Non-pigmented ciliary epithelial cell (primary cell): Measurements from ENCODE around the gene CGNL1.
A peak's percentile ranks its signal among the peaks of the same experiment; 100 is the strongest.

Experiments used
- DNase-seq: peaks from one replicate; pipeline ENCODE4 v3.0.0-alpha.2; 2010; ENCODE audit warnings: low read depth

Gene CGNL1

GRCh38 chr15:57424628-57425405 is 48.5 kb downstream of the CGNL1 start:
- DNase-seq = no peak

GRCh38 chr15:57425842-57426241 is 49.5 kb downstream of the CGNL1 start:
- no peak for DNase-seq

GRCh38 chr15:57427367-57427821 is 51.1 kb downstream of the CGNL1 start:
- DNase-seq = no peak

DNA sequence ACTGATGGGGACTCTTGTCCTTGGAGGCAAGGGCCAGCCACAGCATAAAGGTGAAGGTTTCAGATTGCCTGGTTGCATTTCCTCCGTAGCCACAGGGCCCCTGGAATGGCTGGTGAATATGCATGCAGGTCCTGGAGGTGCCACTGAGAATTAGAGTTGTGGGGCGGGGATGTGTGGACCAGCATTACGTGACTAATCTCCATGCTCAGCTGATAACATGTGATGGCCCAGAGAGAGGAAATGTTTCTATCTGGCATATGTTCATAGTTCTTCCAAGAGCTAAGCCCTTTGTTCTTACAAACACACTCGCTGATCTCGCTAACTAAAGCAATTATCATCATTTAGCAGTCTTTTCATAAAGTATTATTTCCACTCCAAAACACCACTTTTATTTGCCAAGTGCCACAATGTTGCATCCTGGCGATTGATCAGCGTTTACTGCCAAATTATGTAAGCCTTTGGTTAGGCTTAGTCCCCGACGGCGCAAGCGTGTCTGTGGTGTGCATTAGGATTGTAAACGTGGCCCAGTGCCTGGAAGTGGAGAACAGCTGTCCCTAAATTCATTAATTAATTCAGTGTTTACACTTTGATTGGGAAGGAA is 55.9 kb downstream of the CGNL1 start:
- no peak for DNase-seq

DNA sequence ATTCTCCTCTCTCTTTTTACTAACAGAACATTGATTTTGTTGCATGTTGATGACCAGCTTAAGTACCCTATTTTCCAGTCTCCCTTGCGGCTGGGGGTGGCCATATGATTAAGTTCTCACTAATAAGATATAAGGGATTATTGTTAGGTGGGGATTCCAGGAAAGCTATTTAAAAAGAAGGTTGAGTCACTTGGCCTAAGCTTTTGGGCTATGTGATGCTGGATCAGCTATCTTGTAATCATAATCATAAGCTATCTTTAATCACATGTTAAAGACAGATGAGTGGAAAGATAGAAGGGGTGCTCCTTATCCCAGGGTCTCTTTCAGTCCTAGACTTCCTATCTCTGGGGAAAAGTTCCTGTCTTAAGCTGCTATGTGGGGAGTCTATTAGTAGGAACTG is 59.9 kb downstream of the CGNL1 start:
- DNase-seq = no peak

DNA sequence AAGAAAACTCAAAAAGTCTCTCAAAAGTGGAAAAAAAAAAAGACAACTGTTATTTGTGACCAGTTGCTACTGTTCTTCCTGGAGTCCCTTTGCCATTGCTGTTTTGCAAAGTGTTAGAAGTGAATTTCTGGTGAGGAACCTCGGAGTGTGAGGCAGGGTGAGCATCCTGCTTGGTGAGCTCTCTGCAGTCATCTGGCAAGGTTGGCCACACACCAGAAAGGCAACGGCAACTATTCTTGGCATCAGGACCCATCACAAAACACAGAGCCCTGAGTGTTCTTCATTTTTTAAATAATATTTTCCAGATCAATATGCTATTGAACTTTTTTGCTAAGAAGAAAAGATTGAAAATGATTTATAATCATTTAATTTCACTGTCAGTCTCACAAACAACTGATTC is 60.7 kb downstream of the CGNL1 start:
- DNase-seq = no peak

- DNase-seq = no peak
Observed at GRCh38 chr15:57437564-57437963, 61.3 kb downstream of the CGNL1 start.

- DNase-seq = no peak
Observed at GRCh38 chr15:57438166-57438565, 61.9 kb downstream of the CGNL1 start.

DNA sequence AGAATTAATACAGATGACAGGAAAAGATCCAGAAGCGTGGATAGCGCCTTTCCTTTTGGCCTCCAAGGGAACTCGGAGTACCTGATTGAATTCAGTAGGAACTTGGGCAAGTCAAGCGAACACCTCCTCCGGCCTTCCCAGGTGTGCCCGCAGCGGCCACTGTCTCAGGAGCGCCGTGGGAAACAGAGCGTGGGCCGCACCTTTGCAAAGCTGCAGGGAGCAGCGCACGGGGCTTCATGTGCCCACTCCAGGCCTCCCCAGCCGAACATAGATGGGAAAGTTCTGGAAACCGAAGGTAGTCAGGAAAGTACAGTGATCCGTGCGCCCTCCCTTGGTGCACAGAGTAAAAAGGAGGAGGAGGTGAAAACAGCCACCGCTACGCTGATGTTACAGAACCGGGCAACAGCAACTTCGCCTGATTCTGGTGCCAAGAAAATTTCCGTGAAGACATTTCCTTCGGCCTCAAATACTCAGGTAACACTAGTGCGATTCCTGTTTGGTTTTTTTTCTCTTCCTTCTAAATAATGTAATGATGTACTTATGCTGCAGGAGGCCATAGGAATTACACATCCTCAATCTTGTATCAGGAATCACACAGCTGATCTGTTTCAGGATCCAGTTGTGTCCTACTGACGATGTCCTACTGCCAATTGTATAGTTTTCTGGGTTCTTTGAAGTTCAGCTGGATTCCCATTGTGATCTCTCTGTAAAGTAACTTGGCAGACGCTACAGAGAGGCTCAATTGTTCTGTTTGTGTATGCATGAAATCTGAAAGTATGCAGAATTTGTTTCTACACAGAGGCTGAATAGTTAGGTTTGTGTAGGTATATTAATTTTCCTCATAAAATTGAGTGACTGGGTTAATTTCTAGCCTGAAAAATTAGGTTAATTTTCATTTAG is 63.1 kb downstream of the CGNL1 start:
- DNase-seq = no peak

GRCh38 chr15:57440167-57440566 is 63.9 kb downstream of the CGNL1 start:
- DNase-seq = no peak

- peak; percentile 86 for DNase-seq
Observed at GRCh38 chr15:57440799-57441198, 64.5 kb downstream of the CGNL1 start.

DNA sequence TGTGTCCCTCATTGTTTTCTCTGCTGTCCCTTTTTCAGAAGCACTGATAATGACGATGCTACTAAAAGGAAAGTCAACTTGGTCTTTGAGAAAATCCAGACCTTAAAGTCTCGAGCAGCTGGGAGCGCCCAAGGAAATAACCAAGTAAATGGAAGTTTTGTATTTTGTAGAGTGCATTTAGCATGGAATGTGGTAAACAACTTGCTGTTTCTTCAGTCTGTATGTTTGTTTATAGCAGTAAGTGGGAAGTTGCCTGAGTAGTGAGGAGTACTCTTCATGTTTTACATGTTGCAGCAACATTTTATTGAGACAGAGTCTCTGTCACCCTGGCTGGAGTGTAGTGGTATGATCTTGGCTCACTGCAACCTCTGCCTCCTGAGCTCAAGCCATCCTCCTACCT is 66.0 kb downstream of the CGNL1 start:
- DNase-seq = no peak

- no peak for DNase-seq
Observed at GRCh38 chr15:57443486-57443885, 67.2 kb downstream of the CGNL1 start.

- DNase-seq = no peak
Observed at GRCh38 chr15:57444877-57445513, 68.7 kb downstream of the CGNL1 start.

DNA sequence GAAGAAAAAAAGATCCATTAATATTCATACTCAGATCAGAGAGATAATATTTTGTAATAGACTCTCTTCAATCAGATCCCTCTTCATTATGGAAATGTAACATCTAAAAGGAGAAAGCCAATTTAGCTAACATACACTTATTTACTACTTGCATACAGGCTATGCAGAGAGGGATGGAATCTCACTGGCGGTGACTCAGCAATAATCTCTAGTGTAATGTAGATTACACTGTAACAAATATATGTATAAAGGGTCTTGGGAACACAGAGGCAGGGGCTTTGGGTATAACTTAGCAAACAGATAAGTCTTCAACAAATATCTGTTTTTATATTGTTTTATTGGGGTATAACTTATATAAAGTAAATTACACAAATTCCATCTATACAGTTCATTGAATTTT is 69.6 kb downstream of the CGNL1 start:
- no peak for DNase-seq

GRCh38 chr15:57446393-57446792 is 70.1 kb downstream of the CGNL1 start:
- DNase-seq = no peak

GRCh38 chr15:57451555-57451954 is 75.2 kb downstream of the CGNL1 start:
- no peak for DNase-seq

DNA sequence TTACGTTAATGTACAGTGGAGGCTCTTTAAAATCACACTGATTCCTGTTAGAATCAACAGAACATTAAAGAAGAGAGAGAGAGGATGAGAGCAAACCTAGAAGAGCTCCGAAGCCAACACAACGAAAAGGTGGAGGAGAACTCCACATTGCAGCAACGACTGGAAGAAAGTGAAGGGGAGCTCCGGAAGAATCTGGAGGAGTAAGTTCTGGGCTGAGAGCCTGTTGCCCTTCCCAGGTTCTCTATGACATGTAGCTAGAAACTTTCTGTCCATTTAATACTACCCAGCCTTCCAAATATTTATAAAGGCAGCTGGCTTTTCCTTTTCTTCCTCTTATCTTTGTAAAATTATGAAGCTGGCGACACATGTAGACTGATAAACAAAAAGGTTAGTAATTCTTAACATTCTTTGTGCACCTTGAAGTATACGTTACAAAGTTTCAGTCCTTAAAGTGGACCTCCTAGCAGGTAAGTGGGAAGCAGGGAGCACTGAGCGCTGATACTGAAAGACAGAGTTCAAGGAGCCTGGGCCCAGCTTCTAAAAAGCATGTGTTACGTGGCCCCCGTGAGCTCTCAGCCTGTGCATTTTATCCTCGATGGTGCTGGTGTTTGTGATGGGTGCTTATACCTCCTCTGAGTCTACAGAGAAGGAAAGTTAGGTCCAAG is 75.9 kb downstream of the CGNL1 start:
- DNase-seq = no peak

- DNase-seq = no peak
Observed at GRCh38 chr15:57455929-57456328, 79.6 kb downstream of the CGNL1 start.

- DNase-seq = no peak
Observed at GRCh38 chr15:57456559-57456958, 80.3 kb downstream of the CGNL1 start.

GRCh38 chr15:57457726-57458125 is 81.4 kb downstream of the CGNL1 start:
- DNase-seq = no peak

DNA sequence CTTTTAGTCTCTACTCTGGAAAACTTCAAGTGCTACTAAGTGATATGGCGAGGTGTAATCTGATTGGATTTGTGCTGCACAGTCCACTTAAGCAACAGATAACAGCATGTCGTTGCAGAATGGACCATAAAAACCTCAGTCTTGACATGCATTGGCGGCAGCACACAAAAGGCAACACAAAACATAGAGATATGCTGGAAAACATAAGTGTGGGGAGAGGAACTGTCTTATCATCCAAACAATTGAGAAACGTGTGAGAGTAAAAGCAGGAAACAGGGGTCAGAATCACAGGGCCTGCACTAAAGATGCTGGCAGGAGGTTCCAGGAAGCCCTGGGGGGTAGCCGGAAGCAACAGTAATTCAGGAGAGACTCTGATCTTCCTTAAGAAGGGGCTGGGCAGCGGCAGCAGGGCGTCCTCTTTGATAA is 82.1 kb downstream of the CGNL1 start:
- no peak for DNase-seq
